K562 (cell line): ENCODE measurements around the gene EMX1. TPM values are rescaled to one million over a fixed set of nuclear protein-coding genes. Genes with fewer than 3 reads are reported as not detected.
A peak's percentile ranks its signal among the peaks of the same experiment; 100 is the strongest.

ENCODE experiments used
- ATAC-seq: fragments of 200-7000 bp; cut with Tn5 transposase; 3 replicates; pipeline ENCODE4 v1.9.1; 2020; ENCODE audit warnings: moderate library complexity
- BruUV-seq: library from RNA; stranded (reverse); fragments of 400-500 nt; replicated peaks from 2 replicates; lab custom pipeline; 2021; lab: Mats Ljungman, UMichigan
- CTCF ChIA-PET: fragments of 300-600 bp; formaldehyde crosslinking; extraction: SDS; loops from one replicate; lab custom pipeline; 2021; ENCODE audit warnings: low intra/inter-chr PET ratio; lab: Yijun Ruan, JAX
- POLR2A ChIA-PET: fragments of 300-600, 350-650 bp; sonication (Branson Sonifier 250); formaldehyde crosslinking; extraction: SDS; loops from one replicate; lab custom pipeline; 2021; ENCODE audit warnings: antibody characterized with exemption, inconsistent platforms; lab: Yijun Ruan, JAX
- DNase-seq, 4 experiments: peaks; one replicate each; pipeline versions ENCODE4 v3.0.0 to v3.0.0-alpha.2; 2011 to 2018; ENCODE audit warnings: low spot score in 3 of 4, mixed read lengths in 3 of 4; ENCODE audit errors: extremely low read depth in 1 of 4
- FAIRE-seq: peaks from 2 replicates; lab custom pipeline; 2011; peaks lifted over from hg19 to GRCh38; lab: Jason Lieb, UNC
- H2AFZ ChIP-seq: 2 replicates; pipeline ENCODE4 v1.6.0; 2011; ENCODE audit warnings: low read depth, low read length, control low read depth, inconsistent platforms
- H3K27ac ChIP-seq: fragments of 200-600 bp; 3 replicates; pipeline ENCODE4 v1.8.0; 2011; ENCODE audit warnings: low read depth, mild to moderate bottlenecking, control low read depth, inconsistent platforms, low read length, moderate library complexity, mixed read lengths; ENCODE audit errors: extremely low read depth
- H3K27me3 ChIP-seq, 2 experiments: fragments of 300-600 bp in 1 of 2; 2 replicates in 1 of 2; 3 replicates in 1 of 2; pipeline versions ENCODE4 v1.6.0 to v1.8.0; 2011; ENCODE audit warnings: inconsistent platforms in 2 of 2, low read length in 2 of 2, mild to moderate bottlenecking in 1 of 2, mixed read lengths in 1 of 2, moderate library complexity in 1 of 2; ENCODE audit not compliant: control insufficient read depth in 2 of 2, insufficient read depth in 2 of 2
- H3K36me3 ChIP-seq: fragments of 300-600 bp; 3 replicates; pipeline ENCODE4 v1.8.0; 2011; ENCODE audit warnings: mild to moderate bottlenecking, low read length, inconsistent platforms; ENCODE audit not compliant: control insufficient read depth, insufficient read depth
- H3K4me1 ChIP-seq, 2 experiments: fragments of 200-600 bp in 1 of 2; replicated peaks in 1 of 2; 2 replicates in 1 of 2; 3 replicates in 1 of 2; pipeline versions ENCODE4 v1.5.1 to v1.8.0; 2011; ENCODE audit warnings: inconsistent platforms in 2 of 2, low read length in 2 of 2, mild to moderate bottlenecking in 1 of 2, mixed read lengths in 1 of 2, moderate library complexity in 1 of 2; ENCODE audit not compliant: control insufficient read depth in 2 of 2, insufficient read depth in 2 of 2
- H3K4me2 ChIP-seq: 2 replicates; pipeline ENCODE4 v1.6.1; 2011; ENCODE audit warnings: low read length, control low read depth, inconsistent platforms, mixed read lengths; ENCODE audit not compliant: insufficient read depth
- H3K4me3 ChIP-seq: fragments of 200-600 bp; sonication (generic), shearing (Covaris generic); 2 replicates; pipeline ENCODE4 v1.5.1; 2016; ENCODE audit warnings: control low read depth, inconsistent platforms
- H3K79me2 ChIP-seq: fragments of 200-600 bp; 3 replicates; pipeline ENCODE4 v1.8.0; 2011; ENCODE audit warnings: low read length, inconsistent platforms; ENCODE audit not compliant: control insufficient read depth, insufficient read depth
- H3K9ac ChIP-seq, 2 experiments: 2 replicates each; pipeline versions ENCODE4 v1.6.0 to v1.6.1; 2011; ENCODE audit warnings: low read depth in 2 of 2, low read length in 2 of 2, control low read depth in 1 of 2, inconsistent platforms in 1 of 2, mild to moderate bottlenecking in 1 of 2, mixed read lengths in 1 of 2; ENCODE audit not compliant: insufficient read depth in 1 of 2
- H3K9me1 ChIP-seq: one replicate; pipeline ENCODE4 v1.6.0; 2011; ENCODE audit warnings: inconsistent platforms, mild to moderate bottlenecking, low read length, moderate library complexity; ENCODE audit not compliant: control insufficient read depth, insufficient read depth
- H3K9me3 ChIP-seq: replicated peaks from 2 replicates; pipeline ENCODE4 v1.5.1; 2011; ENCODE audit warnings: low read depth, low read length, inconsistent platforms; ENCODE audit not compliant: control insufficient read depth, insufficient read depth
- H4K20me1 ChIP-seq: replicated peaks from 2 replicates; pipeline ENCODE4 v1.6.1; 2011; ENCODE audit warnings: low read length, inconsistent platforms, mixed read lengths; ENCODE audit not compliant: control insufficient read depth, insufficient read depth
- CTCF ChIP-seq, 3 experiments: IDR thresholded peaks in 2 of 3; conservative IDR thresholded peaks in 1 of 3; 2 replicates each; pipeline ENCODE4 v1.5.1; 2011 to 2012; ENCODE audit warnings: low read length in 3 of 3, mild to moderate bottlenecking in 3 of 3, control low read depth in 2 of 3, improper control_type of control experiment in 1 of 3, inconsistent platforms in 1 of 3, low read depth in 1 of 3, mixed read lengths in 1 of 3, moderate library complexity in 1 of 3; ENCODE audit not compliant: insufficient read depth in 2 of 3
- MEIS2 ChIP-seq: fragments of 450-650 bp; IDR thresholded peaks from 2 replicates; pipeline ENCODE4 v1.6.1; 2014; ENCODE audit warnings: mild to moderate bottlenecking; ENCODE audit not compliant: partially characterized antibody
- NR2C2 ChIP-seq, 2 experiments: fragments of 200-800 bp in 1 of 2; sonication (Bioruptor generic) in 1 of 2; sonication (generic) in 1 of 2; formaldehyde crosslinking in 1 of 2; IDR thresholded peaks; 2 replicates each; pipeline versions ENCODE4 v1.6.1 to v1.8.0; 2016 to 2022; ENCODE audit warnings: mild to moderate bottlenecking in 1 of 2, missing compliant biosample characterization in 1 of 2, missing genetic modification characterization in 1 of 2, missing genetic modification reagents in 1 of 2
- TAF1 ChIP-seq: IDR thresholded peaks from 2 replicates; pipeline ENCODE4 v1.6.1; 2011; ENCODE audit warnings: mild to moderate bottlenecking, low read length, moderate library complexity; ENCODE audit not compliant: insufficient read depth, control insufficient read depth, severe bottlenecking; ENCODE audit errors: extremely low read depth
- THAP12 ChIP-seq: fragments of 250-450 bp; sonication (Bioruptor Pico); IDR thresholded peaks from 2 replicates; pipeline ENCODE4 v1.9.0; 2021; ENCODE audit warnings: mild to moderate bottlenecking, inconsistent platforms
- VEZF1 ChIP-seq: fragments of 200-800 bp; sonication (Bioruptor generic); IDR thresholded peaks from 2 replicates; pipeline ENCODE4 v1.6.1; 2017; ENCODE audit warnings: missing genetic modification characterization, missing compliant biosample characterization
- ZKSCAN1 ChIP-seq: fragments of 150-350 bp; IDR thresholded peaks from 2 replicates; pipeline ENCODE4 v1.6.1; 2016; ENCODE audit warnings: low read depth, low read length
- ZNF740 ChIP-seq, 3 experiments: fragments of 200-800 bp in 1 of 3; sonication (Bioruptor generic) in 1 of 3; sonication (generic) in 1 of 3; formaldehyde crosslinking in 1 of 3; IDR thresholded peaks; 2 replicates each; pipeline versions ENCODE4 v1.6.1 to v1.8.0; 2016 to 2022; ENCODE audit warnings: mild to moderate bottlenecking in 2 of 3, missing compliant biosample characterization in 2 of 3, missing genetic modification characterization in 2 of 3, missing genetic modification reagents in 1 of 3
- WGBS: fragments of 100-300 bp; shearing (Covaris generic); methylation state at CpG from one replicate; pipeline ENCODE4 v1.1.6; 2016; ENCODE audit warnings: low coverage, mixed read lengths; ENCODE audit not compliant: insufficient coverage; ENCODE audit errors: missing lambda C conversion rate; 5-methylcytosine and 5-hydroxymethylcytosine counted together
- in situ Hi-C: fragments of 300-500 bp; cut with MboI; formaldehyde crosslinking; loops from 4 replicates; pipeline ENCODE4 v1.15.0; 2018; ENCODE audit warnings: inconsistent platforms, mixed read lengths
- intact Hi-C: fragments of 100-400 bp; cut with micrococcal nuclease; formaldehyde crosslinking; loops from 2 replicates; pipeline ENCODE4 v1.14.2; 2022
- polyA plus RNA-seq, 8 experiments: library from polyadenylated mRNA; depleted of rRNA in 4 of 8; stranded (reverse) in 5 of 8; unstranded in 3 of 8; fragments of >200 nt; fragmentation: Nextera tagmentation in 2 of 8; fragmentation: Illumina TruSeq in 1 of 8; extraction: Ambion mirVana in 2 of 8; extraction: Trizol in 1 of 8; gene quantifications; 2 replicates each; pipeline versions ENCODE4 v1.2.1 to v1.2.3, GENCODE V29; 2011 to 2014; ENCODE audit warnings: inconsistent platforms in 1 of 8, missing spikeins in 1 of 8
- total RNA-seq, 7 experiments: library from RNA; depleted of rRNA in 6 of 7; stranded (reverse); fragments of >200 nt in 6 of 7; fragmentation: Illumina TruSeq in 2 of 7; extraction: Trizol in 2 of 7; gene quantifications; 2 replicates each; pipeline versions ENCODE4 v1.2.1 to v1.2.3, GENCODE V29; 2011 to 2021; ENCODE audit warnings: low replicate concordance in 1 of 7

The EMX1 gene
- total and polyA plus RNA-seq, 9 of the 15 experiments (the other 6 are each of a cell fraction or from before 2014, with no cell fraction given), result 0.10 to 0.32 (median 0.21) TPM; not detected in 6

- no peak overlapping the region for H2AFZ ChIP-seq
- no peak overlapping the region for H3K27ac ChIP-seq
- in situ Hi-C loops (no loop called here), intact Hi-C loops (loop anchor here (1.0 kb wide), 1 partner anchor 79 kb away; no protein-coding TSS in a partner anchor)
- CTCF ChIA-PET, result interaction anchor here (2.4 kb wide), 1 partner anchor 79 kb away, joined by 16 read pairs; no protein-coding TSS in a partner anchor
- H3K4me3 ChIP-seq, result no peak overlapping the region
- no peaks in the 10 kb centered on the region for H3K9me3 ChIP-seq
- POLR2A ChIA-PET, result interaction anchor here (0.6 to 1.3 kb wide), 2 partner anchors 11 to 79 kb away, joined by 3 read pairs; no protein-coding TSS in a partner anchor
- DNase-seq, result peak in 3 of 4 experiments; percentile 12 to 47 (median 38)
- BruUV-seq, result no TSS peak
- 53% methylated on average over 12 of the region's 12 CpGs for WGBS
- no peaks in the 10 kb centered on the region for H3K36me3 ChIP-seq
- H3K79me2 ChIP-seq, result no peaks in the 10 kb centered on the region
- H3K27me3 ChIP-seq, result no peaks in the 10 kb centered on the region
- no peaks in the 10 kb centered on the region for H3K9me1 ChIP-seq
- peaks cover 0 to 5% of the 10 kb centered on the region in 2 experiments; a peak in 1 of 5 replicates for H3K4me1 ChIP-seq
- peaks cover 14% of the 10 kb centered on the region for H4K20me1 ChIP-seq
- TF ChIP-seq TAF1 (no peak), ZNF740 (CRISPR knock-in tag; IDR thresholded peaks at IDR 0.05) (no peak), ZNF740 (tag; IDR thresholded peaks at IDR 0.05) (peak in 1 of 2 experiments; percentile 45; a peak in 1 of 4 replicates), MEIS2 (no peak), VEZF1 (CRISPR knock-in tag) (peak; percentile 71), NR2C2 (CRISPR knock-in tag; IDR thresholded peaks at IDR 0.05) (no peak), NR2C2 (tag; IDR thresholded peaks at IDR 0.05) (peak; percentile 22; the same call in 1 of the 2 replicates), ZKSCAN1 (no peak), THAP12 (CRISPR knock-in tag) (no peak), CTCF (IDR thresholded peaks at IDR 0.05 in 2 of 3, conservative IDR thresholded peaks at IDR 0.05 in 1 of 3; ENCODE audit: insufficient read depth in 2 of 3, low read depth in 1 of 3, low read length in 3 of 3) (peak in 1 of 3 experiments; percentile 8; a peak in 1 of 6 replicates)
- no peak overlapping the region for H3K9ac ChIP-seq
- no peak for FAIRE-seq
- no peak overlapping the region for H3K4me2 ChIP-seq
- peak; percentile 54 for ATAC-seq
Measured at GRCh38 chr2:72972352-72973136, 55.2 kb downstream of the EMX1 start.
